22Rv1 (cell line): ENCODE measurements around the gene ARHGEF19.

Source experiments
- ZFX ChIP-seq: fragments of 450-650 bp; IDR thresholded peaks from 2 replicates; pipeline ENCODE4 v1.6.1; 2017; ENCODE audit warnings: antibody characterized with exemption, borderline replicate concordance
- TF ChIP-seq, protein P1 (sequence below): fragments of 450-650 bp; IDR thresholded peaks from 2 replicates; pipeline ENCODE4 v1.5.1; 2017; ENCODE audit warnings: mild to moderate bottlenecking

DNA sequence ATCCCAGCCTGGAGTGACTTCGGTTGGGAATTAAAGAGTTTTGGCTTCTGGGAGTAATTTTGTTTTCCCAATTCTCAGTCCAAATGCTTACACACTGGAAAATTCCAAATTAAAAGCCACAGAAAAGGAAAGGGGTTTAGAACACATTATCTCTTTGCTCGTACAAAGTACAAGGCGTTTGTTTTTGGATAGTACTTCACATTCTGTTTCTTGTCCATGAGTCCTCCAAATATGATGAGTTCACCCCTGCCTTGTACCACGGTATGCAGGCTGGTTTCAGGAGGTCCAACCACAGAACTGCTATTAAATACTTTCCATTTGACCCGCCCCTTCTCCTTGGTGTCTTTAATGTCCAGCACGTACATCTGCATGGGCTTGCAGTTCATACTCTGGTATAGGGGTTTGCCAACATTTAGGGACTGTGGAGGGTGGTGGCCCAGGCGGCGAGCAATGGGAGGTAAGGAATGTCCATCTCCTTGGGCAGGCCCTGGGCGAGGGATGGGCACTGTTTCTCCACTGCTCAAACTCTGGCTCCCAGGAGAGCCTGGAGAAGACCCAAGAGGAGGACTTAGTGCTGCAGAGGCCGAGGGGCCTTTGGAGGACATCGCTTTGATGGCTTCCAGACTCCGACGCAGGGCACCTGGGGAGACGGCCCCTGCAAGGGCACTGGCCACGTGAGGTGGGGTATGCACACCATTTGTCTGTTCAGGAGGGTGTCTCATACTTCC lies 38.2 kb upstream of the ARHGEF19 start:
- TF ChIP-seq, protein P1, sequence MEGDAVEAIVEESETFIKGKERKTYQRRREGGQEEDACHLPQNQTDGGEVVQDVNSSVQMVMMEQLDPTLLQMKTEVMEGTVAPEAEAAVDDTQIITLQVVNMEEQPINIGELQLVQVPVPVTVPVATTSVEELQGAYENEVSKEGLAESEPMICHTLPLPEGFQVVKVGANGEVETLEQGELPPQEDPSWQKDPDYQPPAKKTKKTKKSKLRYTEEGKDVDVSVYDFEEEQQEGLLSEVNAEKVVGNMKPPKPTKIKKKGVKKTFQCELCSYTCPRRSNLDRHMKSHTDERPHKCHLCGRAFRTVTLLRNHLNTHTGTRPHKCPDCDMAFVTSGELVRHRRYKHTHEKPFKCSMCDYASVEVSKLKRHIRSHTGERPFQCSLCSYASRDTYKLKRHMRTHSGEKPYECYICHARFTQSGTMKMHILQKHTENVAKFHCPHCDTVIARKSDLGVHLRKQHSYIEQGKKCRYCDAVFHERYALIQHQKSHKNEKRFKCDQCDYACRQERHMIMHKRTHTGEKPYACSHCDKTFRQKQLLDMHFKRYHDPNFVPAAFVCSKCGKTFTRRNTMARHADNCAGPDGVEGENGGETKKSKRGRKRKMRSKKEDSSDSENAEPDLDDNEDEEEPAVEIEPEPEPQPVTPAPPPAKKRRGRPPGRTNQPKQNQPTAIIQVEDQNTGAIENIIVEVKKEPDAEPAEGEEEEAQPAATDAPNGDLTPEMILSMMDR = no peak
- TF ChIP-seq ZFX = no peak
